OCI-LY1 (cell line): ENCODE results near the gene FAM110A.

Experiments
- H2AFZ ChIP-seq: fragments of 200-600 bp; sonication (generic), shearing (Covaris generic); 2 replicates; pipeline ENCODE4 v1.6.0; 2014; ENCODE audit warnings: antibody characterized with exemption, mild to moderate bottlenecking, low read length
- H3F3A ChIP-seq: fragments of 200-600 bp; sonication (generic), shearing (Covaris generic); 2 replicates; pipeline ENCODE4 v1.6.0; 2014; ENCODE audit warnings: mild to moderate bottlenecking, antibody characterized with exemption, low read length, moderate library complexity; ENCODE audit not compliant: insufficient read depth
- H3K27ac ChIP-seq: fragments of 200-600 bp; sonication (generic); 2 replicates; pipeline ENCODE4 v1.5.1; 2014; ENCODE audit warnings: low read length, mixed run types, mild to moderate bottlenecking, low read depth; ENCODE audit not compliant: poor library complexity, severe bottlenecking
- H3K27me3 ChIP-seq: fragments of 200-600 bp; sonication (generic); 2 replicates; pipeline ENCODE4 v1.6.0; 2014; ENCODE audit warnings: antibody characterized with exemption, mild to moderate bottlenecking, low read length, moderate library complexity; ENCODE audit not compliant: insufficient read depth
- H3K36me3 ChIP-seq: fragments of 200-600 bp; sonication (generic); 2 replicates; pipeline ENCODE4 v1.6.1; 2014; ENCODE audit warnings: mild to moderate bottlenecking, antibody characterized with exemption, low read length, moderate library complexity, mixed read lengths; ENCODE audit not compliant: insufficient read depth
- H3K4me1 ChIP-seq: fragments of 200-600 bp; sonication (generic); 2 replicates; pipeline ENCODE4 v1.5.1; 2014; ENCODE audit warnings: mild to moderate bottlenecking, low read length, moderate library complexity; ENCODE audit not compliant: insufficient read depth, severe bottlenecking
- H3K4me2 ChIP-seq: fragments of 200-600 bp; sonication (generic), shearing (Covaris generic); 2 replicates; pipeline ENCODE4 v1.6.1; 2014; ENCODE audit warnings: low read length
- H3K4me3 ChIP-seq: fragments of 200-600 bp; sonication (generic); 2 replicates; pipeline ENCODE4 v1.5.1; 2014; ENCODE audit warnings: low read length, low read depth, mild to moderate bottlenecking, mixed read lengths; ENCODE audit not compliant: poor library complexity, severe bottlenecking
- H3K79me2 ChIP-seq: fragments of 200-600 bp; shearing (Covaris generic); 2 replicates; pipeline ENCODE4 v1.6.1; 2016; ENCODE audit warnings: mixed run types, low read length, mixed read lengths; ENCODE audit not compliant: insufficient read depth
- H3K9ac ChIP-seq: fragments of 200-600 bp; sonication (generic), shearing (Covaris generic); 2 replicates; pipeline ENCODE4 v1.6.1; 2014; ENCODE audit warnings: mild to moderate bottlenecking, low read length, mixed read lengths
- H3K9me2 ChIP-seq: fragments of 200-600 bp; sonication (generic), shearing (Covaris generic); 2 replicates; pipeline ENCODE4 v1.6.1; 2014; ENCODE audit warnings: low read depth, mild to moderate bottlenecking, low read length, mixed read lengths
- H3K9me3 ChIP-seq: fragments of 200-600 bp; shearing (Covaris generic); 2 replicates; pipeline ENCODE4 v1.6.1; 2014; ENCODE audit warnings: low read length, mixed read lengths
- H4K20me1 ChIP-seq: fragments of 200-600 bp; sonication (generic), shearing (Covaris generic); 2 replicates; pipeline ENCODE4 v1.6.0; 2016; ENCODE audit warnings: mild to moderate bottlenecking, low read length; ENCODE audit not compliant: insufficient read depth
- CTCF ChIP-seq: fragments of 200-600 bp; sonication (generic), shearing (Covaris generic); IDR thresholded peaks from 2 replicates; pipeline ENCODE4 v1.5.1; 2017; ENCODE audit warnings: mild to moderate bottlenecking, antibody characterized with exemption, low read length, moderate library complexity, mixed read lengths
- EZH2 ChIP-seq: fragments of 200-600 bp; sonication (generic), shearing (Covaris generic); IDR thresholded peaks from 2 replicates; pipeline ENCODE4 v1.8.0; 2017; ENCODE audit warnings: borderline replicate concordance, mixed run types, mild to moderate bottlenecking, antibody characterized with exemption, low read length, moderate library complexity, mixed read lengths

Gene FAM110A

GRCh38 chr20:872855-873520, 39.5 kb downstream of the FAM110A start:
- TF ChIP-seq CTCF (no peak), EZH2 (no peak)
- Histone ChIP-seq H3F3A (no peaks in the 10 kb centered on the region), H3K27ac (no peak overlapping the region), H3K36me3 (no peaks in the 10 kb centered on the region), H2AFZ (no peak overlapping the region), H3K27me3 (no peaks in the 10 kb centered on the region), H3K9ac (no peak overlapping the region), H3K4me2 (no peak overlapping the region), H3K79me2 (no peaks in the 10 kb centered on the region), H4K20me1 (no peaks in the 10 kb centered on the region), H3K9me2 (no peaks in the 10 kb centered on the region), H3K9me3 (no peaks in the 10 kb centered on the region), H3K4me1 (no peaks in the 10 kb centered on the region), H3K4me3 (no peak overlapping the region)

- H3F3A ChIP-seq = no peaks in the 10 kb centered on the region
- no peaks in the 10 kb centered on the region for H3K9me2 ChIP-seq
- H3K9ac ChIP-seq = no peak overlapping the region
- H3K4me2 ChIP-seq = no peak overlapping the region
- H3K79me2 ChIP-seq = no peaks in the 10 kb centered on the region
- H3K9me3 ChIP-seq = no peaks in the 10 kb centered on the region
- H3K27me3 ChIP-seq = no peaks in the 10 kb centered on the region
- no peak overlapping the region for H3K27ac ChIP-seq
- no peaks in the 10 kb centered on the region for H3K36me3 ChIP-seq
- H3K4me3 ChIP-seq = no peak overlapping the region
- no peak for TF ChIP-seq EZH2
- no peak for TF ChIP-seq CTCF
- no peaks in the 10 kb centered on the region for H4K20me1 ChIP-seq
- H2AFZ ChIP-seq = no peak overlapping the region
- H3K4me1 ChIP-seq = no peaks in the 10 kb centered on the region
Measured at GRCh38 chr20:873875-874607, 40.5 kb downstream of the FAM110A start.

- no peak overlapping the region for H3K4me3 ChIP-seq
- H3F3A ChIP-seq = no peaks in the 10 kb centered on the region
- H3K9me2 ChIP-seq = no peaks in the 10 kb centered on the region
- no peaks in the 10 kb centered on the region for H3K27me3 ChIP-seq
- H3K4me1 ChIP-seq = no peaks in the 10 kb centered on the region
- no peak overlapping the region for H3K9ac ChIP-seq
- no peak overlapping the region for H3K4me2 ChIP-seq
- no peaks in the 10 kb centered on the region for H3K79me2 ChIP-seq
- H2AFZ ChIP-seq = no peak overlapping the region
- H3K36me3 ChIP-seq = no peaks in the 10 kb centered on the region
- H3K9me3 ChIP-seq = no peaks in the 10 kb centered on the region
- no peaks in the 10 kb centered on the region for H4K20me1 ChIP-seq
- no peak overlapping the region for H3K27ac ChIP-seq
- TF ChIP-seq EZH2 (no peak), CTCF (no peak)
Measured at GRCh38 chr20:875115-875514, 41.6 kb downstream of the FAM110A start.
